Panc1 (cell line): Measurements from ENCODE around the gene TEX264. TPM values are rescaled to one million over a fixed set of nuclear protein-coding genes. Genes with fewer than 3 reads are reported as not detected.

Experiments used
- ATAC-seq: fragments of 200-7000 bp; cut with Tn5 transposase; 2 replicates; pipeline ENCODE4 v1.9.1; 2020; ENCODE audit warnings: mild to moderate bottlenecking, moderate library complexity
- BruUV-seq: library from RNA; stranded (reverse); fragments of 400-500 nt; replicated peaks from 2 replicates; lab custom pipeline; 2021; lab: Mats Ljungman, UMichigan
- CTCF ChIA-PET: fragments of 300-600 bp; sonication (Branson Sonifier 250); formaldehyde crosslinking; loops from one replicate; lab custom pipeline; 2022; ENCODE audit warnings: antibody characterized with exemption; lab: Charles Lee
- POLR2A ChIA-PET: fragments of 300-600 bp; sonication (Branson Sonifier 250); formaldehyde crosslinking; loops from one replicate; lab custom pipeline; 2022; ENCODE audit warnings: antibody characterized with exemption; lab: Charles Lee
- DNase-seq: peaks from one replicate; pipeline ENCODE4 v3.0.0-alpha.2; 2010; ENCODE audit warnings: low read depth, low spot score
- H3K27ac ChIP-seq: 2 replicates; pipeline ENCODE4 v1.5.1; 2011; ENCODE audit warnings: mild to moderate bottlenecking, low read length, inconsistent platforms
- H3K27me3 ChIP-seq: fragments of 200-500 bp; sonication (Bioruptor generic); 2 replicates; pipeline ENCODE4 v1.6.0; 2014; ENCODE audit warnings: low read length, inconsistent platforms; ENCODE audit not compliant: control insufficient read depth, insufficient read depth
- H3K36me3 ChIP-seq: fragments of 200-500 bp; sonication (Bioruptor generic); 2 replicates; pipeline ENCODE4 v1.5.1; 2014; ENCODE audit warnings: inconsistent platforms, mild to moderate bottlenecking, low read length, moderate library complexity; ENCODE audit not compliant: control insufficient read depth, insufficient read depth
- H3K4me1 ChIP-seq: 2 replicates; pipeline ENCODE4 v1.5.1; 2011; ENCODE audit warnings: inconsistent platforms, mild to moderate bottlenecking, low read length, moderate library complexity; ENCODE audit not compliant: control insufficient read depth, insufficient read depth
- H3K4me3 ChIP-seq, 2 experiments: 2 replicates each; pipeline ENCODE4 v1.5.1; 2011 to 2012; ENCODE audit warnings: low read depth in 2 of 2, low read length in 2 of 2, mild to moderate bottlenecking in 2 of 2, inconsistent platforms in 1 of 2, moderate library complexity in 1 of 2
- H3K9me3 ChIP-seq: fragments of 200-500 bp; sonication (Bioruptor generic); 2 replicates; pipeline ENCODE4 v1.5.1; 2014; ENCODE audit warnings: low read depth, mild to moderate bottlenecking, inconsistent platforms, low read length, moderate library complexity; ENCODE audit not compliant: control insufficient read depth, insufficient read depth
- CTCF ChIP-seq: fragments of 450-650 bp; IDR thresholded peaks from 2 replicates; pipeline ENCODE4 v1.5.1; 2017; ENCODE audit warnings: mild to moderate bottlenecking
- POLR2AphosphoS5 ChIP-seq: IDR thresholded peaks from 2 replicates; pipeline ENCODE4 v1.6.1; 2012; ENCODE audit warnings: mild to moderate bottlenecking, low read depth, low read length, moderate library complexity
- SIN3A ChIP-seq: IDR thresholded peaks from 2 replicates; pipeline ENCODE4 v1.6.1; 2012; ENCODE audit warnings: low read depth, mild to moderate bottlenecking, low read length, moderate library complexity, borderline replicate concordance; ENCODE audit not compliant: insufficient read depth
- TCF7L2 ChIP-seq: IDR thresholded peaks from 2 replicates; pipeline ENCODE4 v1.6.1; 2011; ENCODE audit warnings: mild to moderate bottlenecking, low read depth, low read length, inconsistent platforms
- in situ Hi-C: cut with HindIII; loops from 2 replicates; pipeline ENCODE4 v1.10.0; 2016; ENCODE audit warnings: low sequenced_read_pairs, low pct_unique_long_range_greater_than_20kb
- intact Hi-C: fragments of 100-400 bp; cut with micrococcal nuclease; formaldehyde crosslinking; loops from one replicate; pipeline ENCODE4 v1.10.0; 2022; ENCODE audit not compliant: unreplicated experiment
- total RNA-seq: library from RNA; stranded (reverse); gene quantifications from one replicate; pipeline ENCODE4 v1.2.1, GENCODE V29; 2021; ENCODE audit not compliant: unreplicated experiment
- TF ChIP-seq, protein P1 (sequence below), 2 experiments: IDR thresholded peaks; 2 replicates each; pipeline ENCODE4 v1.6.1; 2011 to 2012; ENCODE audit warnings: low read depth in 2 of 2, control low read depth in 1 of 2, low read length in 1 of 2, mild to moderate bottlenecking in 1 of 2, moderate library complexity in 1 of 2; ENCODE audit not compliant: insufficient read depth in 1 of 2

TEX264 gene
- total RNA-seq, 1 experiment from 2014 or later, result 45.8 TPM

GRCh38 chr3:51727500-51727899 is 56.4 kb downstream of the TEX264 start:
- in situ Hi-C loops (no loop called here), intact Hi-C loops (no loop called here)
- Histone ChIP-seq H3K4me1 (no peaks in the 10 kb centered on the region), H3K27ac (no peak overlapping the region), H3K9me3 (no peaks in the 10 kb centered on the region), H3K4me3 (no peak overlapping the region), H3K27me3 (no peaks in the 10 kb centered on the region; the same call in none of the 2 replicates), H3K36me3 (no peaks in the 10 kb centered on the region)
- BruUV-seq, result no TSS peak
- no peak for ATAC-seq
- POLR2A ChIA-PET, result no interaction called here
- TF ChIP-seq POLR2AphosphoS5, result no peak
- no peak for TF ChIP-seq SIN3A
- TF ChIP-seq, protein P1, sequence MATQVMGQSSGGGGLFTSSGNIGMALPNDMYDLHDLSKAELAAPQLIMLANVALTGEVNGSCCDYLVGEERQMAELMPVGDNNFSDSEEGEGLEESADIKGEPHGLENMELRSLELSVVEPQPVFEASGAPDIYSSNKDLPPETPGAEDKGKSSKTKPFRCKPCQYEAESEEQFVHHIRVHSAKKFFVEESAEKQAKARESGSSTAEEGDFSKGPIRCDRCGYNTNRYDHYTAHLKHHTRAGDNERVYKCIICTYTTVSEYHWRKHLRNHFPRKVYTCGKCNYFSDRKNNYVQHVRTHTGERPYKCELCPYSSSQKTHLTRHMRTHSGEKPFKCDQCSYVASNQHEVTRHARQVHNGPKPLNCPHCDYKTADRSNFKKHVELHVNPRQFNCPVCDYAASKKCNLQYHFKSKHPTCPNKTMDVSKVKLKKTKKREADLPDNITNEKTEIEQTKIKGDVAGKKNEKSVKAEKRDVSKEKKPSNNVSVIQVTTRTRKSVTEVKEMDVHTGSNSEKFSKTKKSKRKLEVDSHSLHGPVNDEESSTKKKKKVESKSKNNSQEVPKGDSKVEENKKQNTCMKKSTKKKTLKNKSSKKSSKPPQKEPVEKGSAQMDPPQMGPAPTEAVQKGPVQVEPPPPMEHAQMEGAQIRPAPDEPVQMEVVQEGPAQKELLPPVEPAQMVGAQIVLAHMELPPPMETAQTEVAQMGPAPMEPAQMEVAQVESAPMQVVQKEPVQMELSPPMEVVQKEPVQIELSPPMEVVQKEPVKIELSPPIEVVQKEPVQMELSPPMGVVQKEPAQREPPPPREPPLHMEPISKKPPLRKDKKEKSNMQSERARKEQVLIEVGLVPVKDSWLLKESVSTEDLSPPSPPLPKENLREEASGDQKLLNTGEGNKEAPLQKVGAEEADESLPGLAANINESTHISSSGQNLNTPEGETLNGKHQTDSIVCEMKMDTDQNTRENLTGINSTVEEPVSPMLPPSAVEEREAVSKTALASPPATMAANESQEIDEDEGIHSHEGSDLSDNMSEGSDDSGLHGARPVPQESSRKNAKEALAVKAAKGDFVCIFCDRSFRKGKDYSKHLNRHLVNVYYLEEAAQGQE (IDR thresholded peaks at IDR 0.05; ENCODE audit: insufficient read depth in 1 of 2, low read depth in 2 of 2, low read length in 1 of 2), result no peak
- TF ChIP-seq TCF7L2, result no peak
- TF ChIP-seq CTCF, result no peak
- CTCF ChIA-PET, result no interaction called here
- DNase-seq, result no peak

- TF ChIP-seq, protein P1 (IDR thresholded peaks at IDR 0.05; ENCODE audit: insufficient read depth in 1 of 2, low read depth in 2 of 2, low read length in 1 of 2), result no peak
- TF ChIP-seq TCF7L2 (no peak), POLR2AphosphoS5 (no peak), CTCF (no peak), SIN3A (no peak)
- Histone ChIP-seq H3K27ac (no peak overlapping the region), H3K9me3 (no peaks in the 10 kb centered on the region), H3K4me3 (no peak overlapping the region), H3K4me1 (no peaks in the 10 kb centered on the region), H3K27me3 (no peaks in the 10 kb centered on the region; the same call in none of the 2 replicates), H3K36me3 (no peaks in the 10 kb centered on the region)
- in situ Hi-C loops (no loop called here), intact Hi-C loops (no loop called here)
- POLR2A ChIA-PET, result interaction anchor here (0.5 kb wide), 1 partner anchor 153 kb away, joined by 3 read pairs; no protein-coding TSS in a partner anchor
- CTCF ChIA-PET, result no interaction called here
- ATAC-seq (no peak), DNase-seq (no peak)
- no TSS peak for BruUV-seq
Observed at GRCh38 chr3:51729042-51729633, 58.1 kb downstream of the TEX264 start.
